Fibroblast of skin of right biceps (primary cell): ENCODE measurements around the gene LIMK2.
A peak's percentile ranks its signal among the peaks of the same experiment; 100 is the strongest.
"Not testable (repeated sequence)": the region's sequence is repeated elsewhere in the genome, so short reads cannot be mapped to it uniquely, and the experiment has no call there.

Experiments used
- DNase-seq: peaks from one replicate; pipeline ENCODE4 v3.0.0-alpha.2; 2013

Gene LIMK2

GRCh38 chr22:31295360-31295759 is 83.3 kb downstream of the LIMK2 start:
- DNase-seq, result no peak

- peak; percentile 35 for DNase-seq
Observed at GRCh38 chr22:31295831-31296657, 83.9 kb downstream of the LIMK2 start.

GRCh38 chr22:31300896-31301295 is 88.8 kb downstream of the LIMK2 start:
- no peak for DNase-seq

- no peak for DNase-seq
Observed at GRCh38 chr22:31302006-31302405, 89.9 kb downstream of the LIMK2 start.

- DNase-seq, result no peak
Observed at GRCh38 chr22:31302537-31302936, 90.4 kb downstream of the LIMK2 start.

GRCh38 chr22:31305194-31305593 is 93.1 kb downstream of the LIMK2 start:
- no peak for DNase-seq

GRCh38 chr22:31308181-31308580 is 96.1 kb downstream of the LIMK2 start:
- DNase-seq, result no peak

GRCh38 chr22:31313366-31314147 is 101.5 kb downstream of the LIMK2 start:
- peak; percentile 55 for DNase-seq

- not testable (repeated sequence) for DNase-seq
Observed at GRCh38 chr22:31314220-31314619, 102.1 kb downstream of the LIMK2 start.

GRCh38 chr22:31321421-31321820 is 109.3 kb downstream of the LIMK2 start:
- DNase-seq, result no peak

- no peak for DNase-seq
Observed at GRCh38 chr22:31323578-31324550, 111.8 kb downstream of the LIMK2 start.

GRCh38 chr22:31326877-31327276 is 114.8 kb downstream of the LIMK2 start:
- DNase-seq, result no peak

- no peak for DNase-seq
Observed at GRCh38 chr22:31327806-31328543, 115.9 kb downstream of the LIMK2 start.

- no peak for DNase-seq
Observed at GRCh38 chr22:31328544-31328960, 116.5 kb downstream of the LIMK2 start.

- no peak for DNase-seq
Observed at GRCh38 chr22:31329029-31329428, 116.9 kb downstream of the LIMK2 start.
